Activated B cell treated with CpG ODN at 0.5 μM for 24 hours (primary cell): Measurements from ENCODE around the gene GGTA1. TPM values are rescaled to one million over a fixed set of nuclear protein-coding genes. Genes with fewer than 3 reads are reported as not detected.

ENCODE experiments used
- ATAC-seq: fragments of 200-7000 bp; cut with Tn5 transposase; one replicate; pipeline ENCODE4 v1.10.0; 2021; ENCODE audit warnings: low read depth, mild to moderate bottlenecking, moderate library complexity
- CTCF ChIA-PET: fragments of 350-600 bp; sonication (Branson Sonifier 250); formaldehyde crosslinking; loops from one replicate; lab custom pipeline; 2021; ENCODE audit warnings: antibody characterized with exemption; lab: Charles Lee
- POLR2A ChIA-PET: fragments of 350-600 bp; sonication (Branson Sonifier 250); formaldehyde crosslinking; loops from one replicate; lab custom pipeline; 2021; ENCODE audit warnings: antibody characterized with exemption; lab: Charles Lee
- DNase-seq: peaks from one replicate; pipeline ENCODE4 v3.0.0; 2022
- H3K27ac Mint-ChIP-seq: one replicate; pipeline ENCODE4 v1.8.0; 2020; ENCODE audit warnings: mixed read lengths
- H3K27me3 Mint-ChIP-seq: one replicate; pipeline ENCODE4 v1.8.0; 2021; ENCODE audit warnings: mixed read lengths
- H3K36me3 Mint-ChIP-seq: one replicate; pipeline ENCODE4 v1.8.0; 2021; ENCODE audit warnings: low read depth, mixed read lengths
- H3K4me1 Mint-ChIP-seq: one replicate; pipeline ENCODE4 v1.8.0; 2021; ENCODE audit warnings: mixed read lengths
- H3K4me3 Mint-ChIP-seq: one replicate; pipeline ENCODE4 v1.8.0; 2020; ENCODE audit warnings: mild to moderate bottlenecking, mixed read lengths
- H3K9me3 Mint-ChIP-seq: one replicate; pipeline ENCODE4 v1.8.0; 2020; ENCODE audit warnings: mixed read lengths
- CTCF ChIP-seq: fragments of 200-600 bp; IDR thresholded peaks from one replicate; pipeline ENCODE4 v1.8.0; 2022; ENCODE audit warnings: antibody characterized with exemption, mild to moderate bottlenecking
- intact Hi-C: fragments of 100-400 bp; cut with micrococcal nuclease; formaldehyde crosslinking; loops from one replicate; pipeline ENCODE4 v1.15.1; 2024
- total RNA-seq: library from RNA; stranded (reverse); gene quantifications from 2 replicates; pipeline ENCODE4 v1.2.3, GENCODE V29; 2022

The GGTA1 gene
- total RNA-seq, 1 donor from 2014 or later: not detected

DNA sequence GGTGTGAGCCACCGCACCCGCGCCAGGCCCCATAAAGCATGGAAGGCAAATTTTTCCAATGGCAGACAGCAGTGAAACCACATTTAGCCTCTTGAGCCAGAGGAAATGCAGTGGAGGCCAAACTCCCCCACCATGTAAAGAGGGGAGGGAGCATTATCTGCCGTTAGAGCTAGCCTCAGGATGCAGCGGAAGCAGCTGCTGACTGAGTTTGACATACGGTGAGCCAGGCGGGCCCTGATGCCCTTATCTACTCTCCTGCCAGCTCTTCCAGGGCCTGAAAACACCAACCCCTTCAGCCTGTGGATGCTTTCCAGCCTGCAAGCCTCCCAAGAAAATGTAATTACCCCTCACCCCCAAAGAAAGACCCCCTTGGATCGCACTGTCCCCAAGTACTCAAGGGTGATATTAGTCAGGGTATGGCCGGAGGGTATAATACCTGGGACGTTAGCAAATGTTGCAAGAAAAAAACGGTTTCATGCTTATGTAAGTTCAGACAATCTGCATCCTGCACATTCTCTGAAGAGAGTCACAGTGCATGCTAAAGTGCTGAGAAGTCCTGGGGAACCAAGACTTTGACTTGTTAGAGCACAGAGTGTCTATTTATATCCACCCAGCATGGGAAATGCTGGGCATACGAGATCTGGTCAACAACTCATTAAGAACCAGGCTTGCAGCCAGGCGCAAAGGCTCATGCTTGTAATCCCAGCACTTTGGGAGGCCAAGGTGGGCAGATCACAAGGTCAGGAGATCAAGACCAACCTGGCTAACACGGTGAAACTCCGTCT is 11.3 kb upstream of the GGTA1 start:
- Mint-ChIP-seq H3K9me3 (peaks cover 16% of the 10 kb centered on the region), H3K4me3 (no peak overlapping the region), H3K4me1 (peaks cover 11% of the 10 kb centered on the region), H3K36me3 (peaks cover 1% of the 10 kb centered on the region), H3K27me3 (peaks cover 18% of the 10 kb centered on the region), H3K27ac (no peak overlapping the region)
- no peak for TF ChIP-seq CTCF
- CTCF ChIA-PET: no interaction called here
- POLR2A ChIA-PET: no interaction called here
- intact Hi-C loops: no loop called here
- no peak for DNase-seq
- no peak for ATAC-seq

- ChIA-PET POLR2A (no interaction called here), CTCF (interaction anchor here (1.2 kb wide), 1 partner anchor 19 kb away, joined by 3 read pairs; no protein-coding TSS in a partner anchor)
- Mint-ChIP-seq H3K36me3 (peaks cover 1% of the 10 kb centered on the region), H3K4me1 (peaks cover 11% of the 10 kb centered on the region), H3K27me3 (peaks cover 16% of the 10 kb centered on the region), H3K4me3 (no peak overlapping the region), H3K27ac (no peak overlapping the region), H3K9me3 (peaks cover 16% of the 10 kb centered on the region)
- ATAC-seq (no peak), DNase-seq (no peak)
- no peak for TF ChIP-seq CTCF
- intact Hi-C loops: no loop called here
Measured at GRCh38 chr9:121509180-121509579, 9.5 kb upstream of the GGTA1 start.

GRCh38 chr9:121508415-121508814 is 8.8 kb upstream of the GGTA1 start:
- Mint-ChIP-seq H3K4me1 (peaks cover 9% of the 10 kb centered on the region), H3K4me3 (no peak overlapping the region), H3K27ac (no peak overlapping the region), H3K36me3 (peaks cover 1% of the 10 kb centered on the region), H3K9me3 (peaks cover 14% of the 10 kb centered on the region), H3K27me3 (peaks cover 21% of the 10 kb centered on the region)
- ChIA-PET POLR2A (no interaction called here), CTCF (interaction anchor here (1.2 kb wide), 1 partner anchor 18 kb away, joined by 3 read pairs; no protein-coding TSS in a partner anchor)
- intact Hi-C loops: no loop called here
- no peak for TF ChIP-seq CTCF
- DNase-seq: no peak
- ATAC-seq: no peak

DNA sequence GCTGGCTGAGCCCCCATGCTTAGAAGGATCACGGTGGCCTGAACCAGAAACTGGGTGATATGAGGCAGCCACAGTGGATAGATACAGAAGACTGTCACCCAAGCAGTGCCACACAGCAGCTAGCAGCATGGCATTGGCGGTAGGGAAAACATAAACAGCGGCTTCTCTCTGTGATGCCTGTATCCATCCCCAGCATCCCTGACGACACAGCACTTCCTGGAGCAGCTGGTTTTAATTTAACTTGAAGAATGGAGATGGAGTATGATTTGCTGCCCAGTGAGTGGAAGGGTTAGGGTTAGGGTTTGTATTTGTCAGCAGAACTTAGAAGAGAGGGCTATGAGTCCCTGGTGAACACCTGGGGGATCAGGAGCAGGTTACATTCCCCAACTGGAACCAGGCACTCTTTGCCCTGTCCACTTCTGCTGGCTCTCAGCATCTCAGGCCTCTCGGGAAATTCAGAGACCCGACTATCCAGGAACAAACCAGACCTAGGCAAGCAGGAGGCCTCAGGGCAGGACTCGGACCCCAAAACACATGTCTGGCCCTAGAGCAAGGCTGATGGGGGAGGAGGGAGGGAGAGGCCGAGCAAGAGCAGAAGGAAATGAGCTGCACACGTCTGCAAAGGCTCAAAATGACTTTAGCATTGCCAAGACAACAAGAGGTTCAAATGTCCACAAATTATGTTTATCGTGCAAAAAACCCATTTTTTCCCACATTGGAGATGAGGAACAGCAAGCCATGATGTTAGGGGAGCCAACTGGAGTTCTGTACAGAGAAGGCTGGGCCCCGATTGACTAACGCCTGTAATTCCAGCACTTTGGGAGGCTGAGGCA is 6.5 kb upstream of the GGTA1 start:
- Mint-ChIP-seq H3K36me3 (peaks cover 1% of the 10 kb centered on the region), H3K27ac (no peak overlapping the region), H3K4me3 (no peak overlapping the region), H3K27me3 (peaks cover 27% of the 10 kb centered on the region), H3K4me1 (peaks cover 5% of the 10 kb centered on the region), H3K9me3 (peaks cover 9% of the 10 kb centered on the region)
- CTCF ChIA-PET: interaction anchor here (1.6 kb wide), 1 partner anchor 8 kb away, joined by 4 read pairs; no protein-coding TSS in a partner anchor
- ATAC-seq (no peak), DNase-seq (no peak)
- no peak for TF ChIP-seq CTCF
- intact Hi-C loops: no loop called here
- POLR2A ChIA-PET: interaction anchor here (0.7 kb wide), 1 partner anchor 137 kb away, joined by 3 read pairs; no protein-coding TSS in a partner anchor

GRCh38 chr9:121503444-121503843 is 3.8 kb upstream of the GGTA1 start:
- TF ChIP-seq CTCF: no peak

More at GRCh38 chr9:121503444-121503843, 3.8 kb upstream of the GGTA1 start:
- ATAC-seq (no peak), DNase-seq (no peak)
- H3K27me3 Mint-ChIP-seq: peaks cover 40% of the 10 kb centered on the region
- H3K27ac Mint-ChIP-seq: no peak overlapping the region
- peaks cover 15% of the 10 kb centered on the region for H3K4me1 Mint-ChIP-seq
- POLR2A ChIA-PET: no interaction called here
- H3K36me3 Mint-ChIP-seq: peaks cover 1% of the 10 kb centered on the region
- intact Hi-C loops: no loop called here
- peaks cover 7% of the 10 kb centered on the region for H3K9me3 Mint-ChIP-seq
- H3K4me3 Mint-ChIP-seq: no peak overlapping the region
- CTCF ChIA-PET: no interaction called here
